Tibial artery (tissue), 4 donors: Measurements from ENCODE around the gene PDCL3.

Experiments
- DNase-seq, 2 donors: peaks; one replicate each; pipeline ENCODE4 v3.0.0-alpha.2; 2019
- H3K27ac ChIP-seq, 2 donors: fragments of 200-600 bp; sonication (generic) in 1 of 2; 1 replicate in 1 of 2; 2 replicates in 1 of 2; pipeline ENCODE4 v1.5.1; 2018 to 2019; ENCODE audit warnings: mild to moderate bottlenecking in 1 of 2
- H3K27me3 ChIP-seq, 2 donors: fragments of 200-600 bp; sonication (generic) in 1 of 2; one replicate each; pipeline versions ENCODE4 v1.5.1 to v1.6.0; 2016 to 2019
- H3K36me3 ChIP-seq, 3 donors: fragments of 200-600 bp; sonication (generic) in 2 of 3; one replicate each; pipeline ENCODE4 v1.5.1; 2016 to 2019; ENCODE audit warnings: mild to moderate bottlenecking in 2 of 3
- H3K4me1 ChIP-seq, 4 donors: fragments of 200-600 bp; sonication (generic) in 2 of 4; 1 replicate in 3 of 4; 2 replicates in 1 of 4; pipeline ENCODE4 v1.5.1; 2016 to 2019
- H3K4me3 ChIP-seq, 2 donors: fragments of 200-600 bp; sonication (generic) in 1 of 2; 1 replicate in 1 of 2; 2 replicates in 1 of 2; pipeline ENCODE4 v1.5.1; 2018 to 2019; ENCODE audit warnings: mild to moderate bottlenecking in 2 of 2
- H3K9me3 ChIP-seq, 3 donors: fragments of 200-600 bp; sonication (generic) in 1 of 3; one replicate each; pipeline ENCODE4 v1.5.1; 2016 to 2019
- CTCF ChIP-seq, 2 experiments: fragments of 200-600 bp in 1 of 2; fragments of 450-650 bp in 1 of 2; IDR thresholded peaks; one replicate each; pipeline ENCODE4 v1.5.1; 2017 to 2019; ENCODE audit warnings: antibody characterized with exemption in 2 of 2, mild to moderate bottlenecking in 1 of 2, moderate library complexity in 1 of 2
- intact Hi-C: fragments of 100-400 bp; cut with DNase I; formaldehyde crosslinking; loops from one replicate; pipeline ENCODE4 v1.15.0; 2023; ENCODE audit warnings: low total_unique reads

The PDCL3 gene

GRCh38 chr2:100560216-100560830 is 2.5 kb upstream of the PDCL3 start:
- Histone ChIP-seq H3K9me3 (no peaks in the 10 kb centered on the region), H3K4me1 (peaks cover 0 to 14% (median 8%) of the 10 kb centered on the region in 4 donors), H3K36me3 (no peaks in the 10 kb centered on the region), H3K27ac (no peak overlapping the region), H3K4me3 (no peak overlapping the region), H3K27me3 (no peaks in the 10 kb centered on the region)
- TF ChIP-seq CTCF (IDR thresholded peaks at IDR 0.05) = no peak
- intact Hi-C loops = no loop called here
- no peak for DNase-seq

GRCh38 chr2:100561191-100561590 is 1.6 kb upstream of the PDCL3 start:
- H3K27ac ChIP-seq = peak overlapping the region in 1 of 2 donors; percentile 89
- H3K27me3 ChIP-seq = no peaks in the 10 kb centered on the region
- intact Hi-C loops = no loop called here
- peaks cover 0 to 14% (median 8%) of the 10 kb centered on the region in 4 donors for H3K4me1 ChIP-seq
- no peak overlapping the region for H3K4me3 ChIP-seq
- no peak for DNase-seq
- no peaks in the 10 kb centered on the region for H3K9me3 ChIP-seq
- TF ChIP-seq CTCF (IDR thresholded peaks at IDR 0.05) = no peak
- H3K36me3 ChIP-seq = peaks cover 0 to 1% (median 0%) of the 10 kb centered on the region in 3 donors

- no peaks in the 10 kb centered on the region for H3K27me3 ChIP-seq
- H3K4me1 ChIP-seq = peaks cover 0 to 14% (median 8%) of the 10 kb centered on the region in 4 donors
- peak overlapping the region; percentile 80 to 84 for H3K4me3 ChIP-seq
- intact Hi-C loops = no loop called here
- DNase-seq = no peak
- peaks cover 0 to 26% (median 20%) of the 10 kb centered on the region in 3 donors for H3K36me3 ChIP-seq
- H3K9me3 ChIP-seq = no peaks in the 10 kb centered on the region
- H3K27ac ChIP-seq = peak overlapping the region; percentile 87 to 89
- no peak for TF ChIP-seq CTCF (IDR thresholded peaks at IDR 0.05)
Measured at GRCh38 chr2:100563407-100564247, 834 bp downstream of the PDCL3 start.

- H3K9me3 ChIP-seq = no peaks in the 10 kb centered on the region
- intact Hi-C loops = no loop called here
- peaks cover 42 to 76% (median 67%) of the 10 kb centered on the region in 3 donors for H3K36me3 ChIP-seq
- DNase-seq = no peak
- no peak for TF ChIP-seq CTCF (IDR thresholded peaks at IDR 0.05)
- no peaks in the 10 kb centered on the region for H3K27me3 ChIP-seq
- H3K27ac ChIP-seq = no peak overlapping the region
- H3K4me3 ChIP-seq = no peak overlapping the region
- peaks cover 0 to 3% (median 1%) of the 10 kb centered on the region in 4 donors for H3K4me1 ChIP-seq
Measured at GRCh38 chr2:100568989-100569388, 6.2 kb downstream of the PDCL3 start.

GRCh38 chr2:100571668-100572067 is 8.9 kb downstream of the PDCL3 start:
- Histone ChIP-seq H3K4me3 (no peak overlapping the region), H3K27ac (no peak overlapping the region), H3K4me1 (no peaks in the 10 kb centered on the region), H3K27me3 (no peaks in the 10 kb centered on the region), H3K9me3 (no peaks in the 10 kb centered on the region), H3K36me3 (peaks cover 59 to 94% (median 72%) of the 10 kb centered on the region in 3 donors)
- intact Hi-C loops = no loop called here
- no peak for TF ChIP-seq CTCF (IDR thresholded peaks at IDR 0.05)
- DNase-seq = no peak
